Right hindlimb (tissue), 1 donor: Measurements from ENCODE around the gene DNAH12.
"Not testable (repeated sequence)": the region's sequence is repeated elsewhere in the genome, so short reads cannot be mapped to it uniquely, and the experiment has no call there.

Experiments
- DNase-seq: peaks from one replicate; pipeline ENCODE4 v3.0.0-alpha.2; 2018

The DNAH12 gene

DNA sequence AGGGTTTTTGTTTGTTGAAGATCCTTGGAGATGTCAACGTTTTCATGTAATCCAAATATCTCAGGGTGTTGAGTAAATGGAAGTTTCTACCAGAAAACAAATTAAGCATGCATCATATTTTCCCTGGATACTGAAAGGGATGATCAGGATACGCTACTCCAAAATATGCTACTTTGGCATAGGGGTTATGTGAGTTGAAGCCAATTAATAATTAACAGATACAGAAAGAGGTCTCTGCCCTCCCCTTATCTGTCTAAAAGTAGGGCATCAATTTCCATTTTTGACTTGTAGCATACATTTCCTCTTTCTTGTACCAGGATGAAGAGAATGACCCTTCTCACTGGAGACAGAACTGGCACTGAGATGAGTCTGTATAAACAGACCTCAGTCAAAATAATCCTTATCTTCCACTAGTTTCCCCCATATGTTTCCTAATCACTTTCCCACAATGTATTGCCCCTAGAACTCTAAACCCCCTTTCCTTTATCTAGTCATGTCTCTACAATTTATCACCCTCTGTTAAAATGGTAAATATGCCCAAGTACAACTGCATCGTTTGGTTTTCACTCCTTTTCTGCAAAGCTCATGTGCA lies 234.3 kb downstream of the DNAH12 start:
- no peak for DNase-seq

- not testable (repeated sequence) for DNase-seq
These were observed 240.6 kb downstream of the DNAH12 start for GRCh38 chr3:57303520-57303919.

DNA sequence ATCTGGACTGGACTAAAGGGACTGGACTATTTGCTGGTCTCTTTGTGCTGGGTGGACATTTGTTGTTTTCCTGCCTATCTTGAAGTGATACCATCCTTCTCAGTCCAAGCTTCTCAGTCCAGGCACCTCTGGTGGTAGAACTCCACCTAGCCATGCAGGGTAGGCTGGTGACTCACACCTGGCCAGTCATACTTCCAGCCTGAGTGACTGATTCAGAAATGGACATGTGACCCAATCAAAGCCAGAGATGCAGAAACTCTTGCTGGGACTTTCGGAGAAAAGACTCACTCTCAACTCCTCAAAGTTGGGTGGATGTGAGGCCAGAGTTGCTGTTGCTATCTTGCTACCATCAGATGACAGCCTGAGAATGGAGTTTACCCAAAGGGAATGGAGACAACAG lies 246.1 kb downstream of the DNAH12 start:
- DNase-seq, result no peak

DNA sequence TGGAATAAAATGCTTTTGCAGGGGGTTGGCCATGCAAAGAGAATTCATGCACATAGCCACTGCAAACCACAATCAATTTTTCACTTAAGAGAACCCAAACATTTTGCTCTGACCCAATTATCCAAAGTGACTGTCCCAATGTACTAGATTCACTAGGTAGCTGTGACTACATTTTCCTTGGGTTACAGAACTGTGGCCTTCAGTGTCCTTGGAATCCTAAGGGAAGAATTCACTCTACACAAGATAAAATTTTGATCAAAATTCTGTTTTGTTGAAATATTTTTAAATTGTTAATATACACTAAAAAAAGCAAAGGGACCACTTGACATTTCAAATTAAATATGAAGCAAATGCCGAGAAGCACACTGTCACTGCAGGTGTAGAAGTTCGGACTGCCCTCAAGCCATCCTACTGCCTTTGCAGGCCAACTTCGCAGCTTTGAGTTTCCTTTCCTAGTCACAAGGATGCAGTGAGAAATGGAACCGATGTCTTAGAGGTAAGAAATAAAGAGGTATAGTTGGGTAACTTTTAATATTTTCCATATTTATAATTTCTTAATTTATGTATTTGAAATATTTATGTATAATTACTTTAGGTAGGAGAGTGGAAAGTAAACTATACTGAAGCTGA lies 251.1 kb downstream of the DNAH12 start:
- no peak for DNase-seq

DNA sequence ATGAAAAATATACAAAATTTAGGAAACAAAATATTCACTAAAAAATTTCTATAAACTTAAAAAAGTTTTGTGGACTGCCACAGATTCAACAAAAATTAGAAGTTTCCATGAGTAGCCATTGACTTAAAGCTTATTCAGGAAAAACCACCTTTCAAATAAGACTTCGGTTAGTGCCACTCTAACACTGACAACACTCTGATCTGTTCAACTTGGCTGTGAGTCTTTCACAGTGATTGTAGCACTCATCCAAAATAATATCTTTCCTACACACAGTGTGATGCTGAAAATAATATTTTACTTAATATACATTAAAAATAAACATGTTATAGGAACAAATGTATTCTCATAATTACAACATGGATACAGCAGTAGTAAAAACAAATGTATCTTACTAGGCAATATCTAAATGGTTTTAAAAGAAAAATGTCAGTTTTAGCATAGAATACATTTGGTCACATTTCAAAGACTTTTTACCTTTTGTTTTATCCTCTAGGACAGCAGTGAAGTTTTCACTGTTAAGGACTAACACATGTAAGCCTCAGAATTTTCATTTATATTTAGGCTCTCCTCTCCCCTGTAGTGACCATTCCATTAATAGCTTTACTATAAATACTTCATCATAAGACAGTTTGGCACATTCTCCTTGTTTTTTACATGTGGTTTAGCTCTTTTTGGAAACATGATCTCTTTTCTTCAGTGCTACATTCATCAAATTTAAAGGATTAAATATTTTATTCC lies 251.8 kb downstream of the DNAH12 start, which contains the start of gene ASB14:
Gene ASB14, minus strand, starts transcription at position 527 of the 738 bp plus-strand sequence. CDS start 652 bp downstream, outside the sequence.
- DNase-seq, result no peak

GRCh38 chr3:57288403-57288802 lies 255.7 kb downstream of the DNAH12 start:
- no peak for DNase-seq

DNA sequence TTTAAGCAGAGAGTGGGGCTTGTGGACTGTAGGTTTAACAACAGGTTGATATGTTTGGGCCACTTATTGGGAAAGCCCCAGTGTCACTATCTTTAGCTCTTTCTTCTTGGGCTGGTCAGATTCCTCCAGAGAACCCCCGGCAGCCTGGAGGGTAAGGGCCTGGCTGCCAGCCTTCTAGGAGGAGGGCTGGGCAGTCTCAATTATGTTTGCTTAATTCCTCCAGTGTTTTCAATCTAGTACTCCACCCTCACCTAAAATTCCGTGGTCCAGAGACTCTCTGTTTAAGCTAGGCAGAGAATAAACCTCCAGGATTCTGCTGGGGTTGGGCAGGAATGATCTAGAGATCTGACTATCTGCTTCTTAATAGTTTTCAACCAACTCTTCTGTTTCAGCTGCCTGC lies 256.9 kb downstream of the DNAH12 start:
- DNase-seq, result no peak

- DNase-seq, result no peak
These were observed 260.8 kb downstream of the DNAH12 start for GRCh38 chr3:57283334-57283733.

DNA sequence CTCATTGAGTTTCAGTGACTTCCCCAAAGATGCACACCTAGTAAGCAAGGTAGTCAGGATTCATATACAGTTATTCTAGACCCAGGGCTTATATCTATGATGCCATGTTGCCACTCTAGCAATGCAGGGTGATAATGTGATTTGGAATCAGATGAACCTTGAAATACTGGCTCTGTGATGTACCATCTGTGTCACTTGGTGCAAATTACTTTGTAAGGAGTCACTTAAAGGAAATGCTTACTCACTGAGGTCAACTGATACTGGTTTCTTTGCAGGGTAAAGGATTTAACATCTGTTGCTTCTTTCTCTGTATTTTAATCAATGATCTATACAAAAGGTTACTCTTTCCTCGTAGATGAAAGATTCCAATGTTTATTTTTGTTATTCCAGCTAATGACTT lies 262.4 kb downstream of the DNAH12 start:
- DNase-seq, result no peak

- no peak for DNase-seq
These were observed 264.5 kb downstream of the DNAH12 start for GRCh38 chr3:57279685-57280084.

- DNase-seq, result no peak
These were observed 265.9 kb downstream of the DNAH12 start for GRCh38 chr3:57278237-57278636.

DNA sequence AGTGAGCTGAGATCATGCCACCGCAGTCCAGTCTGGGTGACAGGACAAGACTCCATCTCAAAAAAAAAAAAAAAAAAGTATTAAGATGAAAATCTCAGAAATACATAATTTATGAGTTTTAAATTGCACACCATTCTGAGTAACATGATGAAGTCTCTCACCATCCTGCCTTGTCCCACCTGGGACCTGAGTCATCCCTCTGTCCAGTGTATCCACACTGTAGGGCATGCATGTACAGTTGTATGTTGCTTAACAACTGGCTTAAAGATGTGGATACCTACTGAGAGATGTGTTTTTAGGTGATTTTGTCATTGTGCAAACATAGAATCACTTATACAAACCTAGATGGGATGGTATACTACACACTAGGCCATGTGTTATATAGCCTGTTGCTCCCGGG lies 268.8 kb downstream of the DNAH12 start:
- no peak for DNase-seq

DNA sequence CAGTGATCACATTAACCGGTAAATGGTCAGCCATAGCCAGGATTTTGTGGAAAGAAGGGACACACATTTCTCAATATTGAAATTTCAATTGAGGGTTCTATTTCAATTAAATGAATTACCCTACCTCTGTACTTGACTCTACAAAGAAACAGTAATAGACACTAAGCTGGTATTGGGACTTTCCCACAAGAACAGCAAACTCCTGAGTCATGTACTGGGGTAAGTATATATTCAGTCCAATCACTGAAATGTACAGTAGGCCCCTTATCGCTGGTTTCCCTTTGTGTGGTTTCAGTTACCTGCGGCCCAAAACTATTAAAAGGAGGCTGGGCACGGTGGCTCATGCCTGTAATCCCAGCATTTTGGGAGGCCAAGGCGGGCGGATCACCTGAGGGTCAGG lies 269.3 kb downstream of the DNAH12 start:
- DNase-seq, result no peak

- no peak for DNase-seq
These were observed 275.7 kb downstream of the DNAH12 start for GRCh38 chr3:57268416-57268815.

GRCh38 chr3:57261929-57262328 lies 282.2 kb downstream of the DNAH12 start:
- no peak for DNase-seq

DNA sequence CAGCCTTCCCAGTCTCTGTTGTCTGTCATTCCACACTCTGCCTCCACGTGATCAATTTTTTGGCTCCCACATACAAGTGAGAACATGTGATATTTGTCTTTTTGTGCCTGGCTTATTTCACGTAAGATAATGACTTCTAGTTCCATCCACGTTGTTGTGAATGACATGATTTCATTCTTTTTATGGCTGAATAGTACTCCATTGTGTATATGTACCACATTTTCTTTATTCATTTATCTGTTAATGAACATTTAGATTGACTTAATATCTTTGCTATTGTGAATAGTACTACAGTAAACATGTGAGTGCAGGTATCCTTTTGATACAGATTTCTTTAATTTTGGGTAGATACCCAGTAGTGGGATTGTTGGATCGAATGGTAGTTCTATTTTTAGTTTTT lies 283.0 kb downstream of the DNAH12 start:
- DNase-seq, result no peak

GRCh38 chr3:57257678-57258077 lies 286.5 kb downstream of the DNAH12 start:
- no peak for DNase-seq

- DNase-seq, result no peak
These were observed 287.3 kb downstream of the DNAH12 start for GRCh38 chr3:57256844-57257243.

GRCh38 chr3:57252404-57252803 lies 291.7 kb downstream of the DNAH12 start:
- DNase-seq, result no peak

DNA sequence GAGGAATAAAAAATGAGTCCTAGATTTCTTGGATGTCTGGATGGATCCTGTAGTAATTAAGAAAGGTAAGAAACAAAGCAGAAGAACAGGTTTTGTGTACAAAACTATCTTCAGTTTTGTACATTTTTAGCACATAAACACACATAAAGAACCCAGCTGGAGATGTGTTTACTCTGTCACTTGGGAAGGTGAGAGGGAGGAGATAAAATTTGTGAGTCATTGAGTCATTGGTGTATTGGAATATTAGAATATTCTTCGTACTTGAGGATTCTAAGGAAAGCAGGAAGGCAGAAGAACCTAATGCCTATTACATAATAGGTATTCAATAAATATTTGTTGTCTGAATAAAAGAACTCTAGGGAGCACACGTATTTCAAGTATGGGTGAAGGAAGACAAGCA lies 299.2 kb downstream of the DNAH12 start:
- no peak for DNase-seq
